ENCODE data around the gene ITGBL1. TPM values are rescaled to one million over a fixed set of nuclear protein-coding genes. Genes with fewer than 3 reads are reported as not detected.

The ITGBL1 gene
- total and polyA plus RNA-seq, 2 of the 8 experiments (the other 6 are each of a cell fraction or from before 2014, with no cell fraction given) = not detected

GRCh38 chr13:101545521-101545920 is 93.0 kb downstream of the ITGBL1 start:
- Histone ChIP-seq H3K23ac (ENCODE audit: insufficient read length) (no peak overlapping the region), H3K79me2 (ENCODE audit: control insufficient read depth in 1 of 2, insufficient read depth in 2 of 2, low read length in 2 of 2) (no peaks in the 10 kb centered on the region), H4K8ac (ENCODE audit: extremely low read depth, insufficient read depth, low read length) (no peak overlapping the region), H3K9ac (replicated peaks in 1 of 4; ENCODE audit: extremely low read depth in 1 of 4, low read depth in 3 of 4, low read length in 3 of 4) (no peak overlapping the region), H2BK12ac (ENCODE audit: low read depth, low read length) (no peak overlapping the region), H4K20me1 (replicated peaks in 1 of 2; ENCODE audit: control insufficient read depth in 1 of 2, insufficient read depth in 2 of 2, low read length in 2 of 2) (no peaks in the 10 kb centered on the region), H2BK120ac (replicated peaks; ENCODE audit: low read depth, low read length) (no peak overlapping the region), H3K56ac (replicated peaks; ENCODE audit: insufficient read length, low read depth, low read length) (no peak overlapping the region), H3K4ac (replicated peaks; ENCODE audit: insufficient read length, low read depth, low read length) (no peak overlapping the region), H3K9me3 (ENCODE audit: insufficient read depth in 2 of 2, low read depth in 1 of 2, low read length in 1 of 2) (peaks cover 0 to 5% of the 10 kb centered on the region in 2 experiments; a peak in 1 of 4 replicates), H3K4me2 (ENCODE audit: insufficient read depth in 1 of 2, low read depth in 2 of 2, low read length in 2 of 2) (no peak overlapping the region), H3K4me1 (replicated peaks in 1 of 4; ENCODE audit: control insufficient read depth in 3 of 4, insufficient read depth in 4 of 4, low read length in 3 of 4) (no peaks in the 10 kb centered on the region), H3K14ac (ENCODE audit: insufficient read length) (no peak overlapping the region), H2BK20ac (ENCODE audit: low read length) (no peak overlapping the region), H4K5ac (ENCODE audit: insufficient read length, low read depth, low read length) (no peak overlapping the region), H3K23me2 (ENCODE audit: low read depth, low read length) (no peaks in the 10 kb centered on the region), H2AK5ac (ENCODE audit: low read depth, low read length) (no peak overlapping the region), H3K27ac (ENCODE audit: low read depth, low read length) (no peak overlapping the region), H3K4me3 (ENCODE audit: extremely low read depth in 1 of 4, insufficient read depth in 2 of 4, low read depth in 3 of 4, low read length in 4 of 4) (no peak overlapping the region), H2AFZ (ENCODE audit: low read length) (no peak overlapping the region), H3K79me1 (ENCODE audit: low read depth, low read length) (no peaks in the 10 kb centered on the region), H2BK15ac (ENCODE audit: low read length) (no peak overlapping the region), H3K36me3 (ENCODE audit: control insufficient read depth in 2 of 4, insufficient read depth in 4 of 4, low read length in 3 of 4) (no peaks in the 10 kb centered on the region), H3K18ac (ENCODE audit: extremely low read depth, low read length) (no peak overlapping the region), H4K91ac (replicated peaks; ENCODE audit: insufficient read length, low read length) (no peak overlapping the region), H2BK5ac (ENCODE audit: low read depth, low read length) (no peak overlapping the region), H3K27me3 (replicated peaks in 1 of 4; ENCODE audit: control insufficient read depth in 3 of 4, extremely low read depth in 1 of 4, insufficient read depth in 3 of 4, low read length in 3 of 4) (no peaks in the 10 kb centered on the region)
- WGBS, 2 experiments (ENCODE audit: extremely low coverage in 1 of 2, insufficient coverage in 1 of 2, insufficient read length in 1 of 2, insufficient replicate concordance in 2 of 2, low coverage in 1 of 2, low lambda C conversion rate in 2 of 2, missing lambda C conversion rate in 1 of 2) = 92% methylated on average over 1 of the region's 1 CpG; no CpG with 5 or more reads in 1 of the 2 experiments
- POLR2A ChIA-PET (ENCODE audit: partially characterized antibody) = no interaction called here
- no peak for DNase-seq (ENCODE audit: low read depth in 1 of 2, low spot score in 2 of 2)
- CTCF ChIA-PET (ENCODE audit: partially characterized antibody) = interaction anchor here (0.9 to 1.2 kb wide), 2 partner anchors 18 to 970 kb away, joined by 3 read pairs; no protein-coding TSS in a partner anchor
- FAIRE-seq = no peak
- TF ChIP-seq KDM1A (IDR thresholded peaks at IDR 0.05; ENCODE audit: borderline replicate concordance, low read length) (no peak), RAD21 (IDR thresholded peaks at IDR 0.05 in 1 of 2, conservative IDR thresholded peaks at IDR 0.05 in 1 of 2; ENCODE audit: low read depth in 2 of 2, low read length in 2 of 2) (no peak), TEAD4 (IDR thresholded peaks at IDR 0.05; ENCODE audit: low read depth, low read length) (no peak), SAP30 (IDR thresholded peaks at IDR 0.05; ENCODE audit: insufficient read depth, insufficient replicate concordance, low read length) (no peak), SIRT6 (IDR thresholded peaks at IDR 0.05; ENCODE audit: low read length) (no peak), ATF2 (IDR thresholded peaks at IDR 0.05; ENCODE audit: low read length) (no peak), TCF12 (IDR thresholded peaks at IDR 0.05; ENCODE audit: low read depth, low read length) (no peak), SIX5 (IDR thresholded peaks at IDR 0.05; ENCODE audit: low read depth, low read length) (no peak), CTBP2 (IDR thresholded peaks at IDR 0.05; ENCODE audit: borderline replicate concordance, insufficient read depth, insufficient read length, low read length) (no peak), YY1 (IDR thresholded peaks at IDR 0.05; ENCODE audit: low read depth, low read length) (no peak), E2F6 (IDR thresholded peaks at IDR 0.05) (no peak)
